Stimulated activated CD4-positive, alpha-beta T cell treated with anti-CD3 and anti-CD28 coated beads, Interleukin-2, amount 100 ng/mL, for 48 hours (primary cell): ENCODE measurements around the gene GCAT.
A peak's percentile ranks its signal among the peaks of the same experiment; 100 is the strongest.

Experiments used
- DNase-seq, 2 donors: peaks; one replicate each; pipeline ENCODE4 v3.0.0-alpha.2; 2020

The GCAT gene

DNA sequence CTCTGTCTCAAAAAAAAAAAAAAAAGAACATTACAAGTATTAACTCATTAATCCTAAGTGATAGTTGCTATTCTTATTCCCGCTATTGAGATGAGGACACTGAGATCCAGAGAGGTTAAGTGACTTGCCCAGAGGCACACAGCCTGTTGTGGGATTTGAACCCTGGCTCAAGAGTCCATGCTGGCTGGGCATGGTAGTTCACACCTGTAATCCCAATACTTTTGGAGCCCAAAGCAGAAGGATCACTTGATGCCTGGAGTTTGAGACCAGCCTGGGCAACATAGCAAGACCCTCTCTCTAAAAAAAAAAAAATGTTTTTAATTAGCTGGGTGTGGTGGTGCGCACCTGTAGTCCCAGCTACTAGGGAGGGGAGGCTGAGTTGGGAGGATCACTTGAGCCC is 4.1 kb downstream of the GCAT start:
- DNase-seq: no peak

DNA sequence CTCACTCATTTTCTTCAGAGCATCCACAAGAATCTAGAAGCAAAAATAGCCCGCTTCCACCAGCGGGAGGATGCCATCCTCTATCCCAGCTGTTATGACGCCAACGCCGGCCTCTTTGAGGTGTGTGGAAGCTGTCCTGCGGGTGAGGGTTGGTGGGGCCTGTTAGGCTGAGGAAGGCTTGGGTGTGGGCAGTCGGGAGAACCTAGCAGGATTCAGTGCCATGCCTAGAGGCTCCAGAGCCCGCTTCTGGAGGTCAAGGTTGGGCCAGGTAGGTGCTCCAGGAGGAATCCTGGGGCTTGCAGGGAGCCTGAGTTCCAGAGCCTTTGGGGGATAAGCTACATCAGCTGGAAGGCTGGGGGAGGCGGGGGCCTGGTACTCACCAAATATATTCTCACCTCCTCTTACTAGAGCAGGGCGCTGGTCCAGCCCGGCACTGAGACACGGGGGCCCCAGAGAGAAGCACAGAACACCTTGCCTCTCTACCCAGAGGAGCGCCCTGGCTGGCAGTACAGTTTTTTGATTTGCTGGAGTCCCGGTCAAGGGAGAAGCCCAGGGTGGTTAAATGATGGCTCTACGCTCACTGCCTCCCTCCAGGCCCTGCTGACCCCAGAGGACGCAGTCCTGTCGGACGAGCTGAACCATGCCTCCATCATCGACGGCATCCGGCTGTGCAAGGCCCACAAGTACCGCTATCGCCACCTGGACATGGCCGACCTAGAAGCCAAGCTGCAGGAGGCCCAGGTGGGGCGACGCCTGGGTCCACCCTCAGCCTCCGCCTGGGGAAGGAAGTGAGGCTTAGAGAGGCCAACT is 5.3 kb downstream of the GCAT start:
- DNase-seq: no peak

DNA sequence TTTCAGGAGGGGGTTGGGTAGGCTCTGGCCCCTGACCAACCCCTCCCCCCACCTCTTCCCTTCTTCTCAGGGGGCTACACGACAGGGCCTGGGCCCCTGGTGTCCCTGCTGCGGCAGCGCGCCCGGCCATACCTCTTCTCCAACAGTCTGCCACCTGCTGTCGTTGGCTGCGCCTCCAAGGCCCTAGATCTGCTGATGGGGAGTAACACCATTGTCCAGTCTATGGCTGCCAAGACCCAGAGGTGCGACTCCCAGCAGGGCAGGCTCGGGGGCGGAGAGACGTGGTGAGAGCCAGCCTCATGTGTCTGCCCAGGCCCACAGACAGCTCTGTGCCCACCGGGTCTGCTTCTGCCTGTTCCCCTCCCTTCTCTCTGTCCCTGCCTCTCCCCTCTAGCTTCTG is 7.9 kb downstream of the GCAT start:
- DNase-seq: no peak

DNA sequence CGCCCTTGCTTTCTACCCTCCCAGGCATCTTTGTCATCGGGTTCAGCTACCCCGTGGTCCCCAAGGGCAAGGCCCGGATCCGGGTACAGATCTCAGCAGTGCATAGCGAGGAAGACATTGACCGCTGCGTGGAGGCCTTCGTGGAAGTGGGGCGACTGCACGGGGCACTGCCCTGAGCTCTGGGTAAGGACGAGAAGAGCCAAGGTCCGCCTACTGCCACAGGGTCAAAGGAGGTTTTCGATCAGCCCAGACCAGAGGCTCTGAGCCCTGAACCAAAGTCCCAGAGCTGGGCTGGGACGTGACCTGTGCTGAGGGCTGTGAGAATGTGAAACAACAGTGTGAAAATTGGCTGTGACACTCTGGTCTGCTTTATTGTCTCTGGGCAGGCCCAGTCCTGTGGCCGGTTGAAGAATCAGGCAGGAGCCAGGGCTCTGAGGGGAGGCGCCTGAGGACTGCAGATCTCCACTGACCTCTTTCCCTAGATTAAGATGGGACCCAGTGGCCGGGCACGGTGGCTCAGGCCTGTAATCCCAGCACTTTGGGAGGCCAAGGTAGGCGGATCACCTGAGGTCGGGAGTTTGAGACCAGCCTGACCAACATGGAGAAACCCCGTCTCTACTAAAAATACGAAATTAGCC is 8.9 kb downstream of the GCAT start:
- DNase-seq: no peak

DNA sequence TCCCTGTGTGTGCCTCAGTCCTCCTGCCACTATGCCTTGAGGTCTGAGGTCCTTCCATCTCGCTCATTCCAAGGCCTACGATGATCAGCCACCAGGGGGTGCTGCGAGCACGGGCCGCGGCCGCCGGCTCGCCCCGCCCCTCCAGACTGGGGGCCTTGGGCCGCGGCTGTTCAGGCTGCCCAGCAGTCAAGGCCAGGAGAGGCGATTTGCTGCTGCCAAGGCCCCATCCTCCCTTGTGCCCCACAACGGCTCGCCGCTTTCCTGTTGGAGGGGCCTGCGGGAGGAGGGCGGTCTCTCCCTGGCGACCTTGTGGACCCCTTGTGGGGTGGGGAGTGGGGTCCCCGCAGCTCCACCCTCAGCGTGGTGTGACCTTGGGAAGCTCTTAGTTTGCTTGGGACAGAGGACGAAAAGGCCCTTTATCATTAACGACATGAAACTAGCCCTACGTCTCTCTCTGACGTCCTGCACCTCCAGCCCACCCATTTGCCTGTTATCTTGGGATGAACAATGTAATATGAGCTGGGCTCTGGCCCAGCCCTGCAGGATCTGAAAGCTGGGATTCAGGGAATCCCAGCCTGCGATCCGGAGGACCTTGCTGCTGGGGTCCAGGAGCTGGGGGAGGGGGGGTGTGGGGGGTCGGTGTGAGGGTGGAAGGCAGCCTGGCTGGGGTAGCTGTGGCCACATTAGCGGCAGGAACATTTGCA is 10.1 kb downstream of the GCAT start:
- DNase-seq: peak; percentile 88 to 92

DNA sequence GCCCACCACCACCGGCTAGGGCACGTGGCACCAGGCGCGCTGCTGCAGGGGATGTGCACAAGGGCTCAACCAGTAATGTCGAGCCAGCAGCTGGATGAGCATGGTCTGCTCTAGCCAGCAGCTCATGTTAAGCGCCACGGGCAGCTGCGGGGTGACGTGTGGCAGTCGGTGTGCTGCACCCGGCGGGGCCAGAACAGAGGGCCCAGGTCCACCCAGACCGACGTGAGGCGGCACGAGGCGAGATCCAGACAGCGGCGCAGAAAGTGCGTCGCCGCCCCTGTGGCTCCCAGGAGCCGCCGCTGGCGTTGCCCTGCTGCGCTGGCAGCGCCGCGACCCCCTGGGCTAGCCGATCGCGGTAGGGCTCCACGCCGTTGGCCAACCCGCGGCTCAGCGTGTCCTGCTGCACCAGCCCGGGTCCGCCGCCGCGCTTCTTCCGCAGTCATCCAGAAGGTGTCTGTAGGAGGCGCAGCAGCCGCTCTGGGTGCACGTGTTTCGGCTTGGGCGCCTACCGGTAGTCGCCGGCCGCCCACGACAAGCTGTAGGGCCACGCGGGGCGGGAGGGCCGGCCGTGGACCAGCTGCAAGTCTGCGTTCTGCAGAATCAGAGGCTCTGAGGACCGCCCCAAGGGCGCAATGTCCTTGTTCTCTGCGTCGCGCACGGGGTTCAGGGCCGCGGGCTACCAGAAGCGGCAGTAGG is 10.8 kb downstream of the GCAT start:
- DNase-seq: peak; percentile 53 to 56

DNA sequence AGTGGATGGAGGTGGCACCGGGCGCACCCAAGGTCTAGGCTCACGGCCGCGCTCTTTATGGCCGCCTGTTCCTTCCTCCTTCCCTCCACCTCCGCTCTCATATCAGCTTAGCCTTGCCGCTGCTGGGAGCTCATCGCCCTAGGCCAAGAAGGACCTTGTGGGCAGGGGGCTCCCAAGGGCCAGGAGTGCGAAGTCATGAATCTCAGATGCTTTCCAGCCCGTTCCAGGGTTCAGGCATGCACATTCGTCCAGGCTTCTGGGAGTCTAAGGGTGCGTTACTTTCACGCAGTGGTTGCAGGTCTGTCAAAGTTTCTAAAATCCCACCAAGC is 11.3 kb downstream of the GCAT start:
- DNase-seq: no peak

DNA sequence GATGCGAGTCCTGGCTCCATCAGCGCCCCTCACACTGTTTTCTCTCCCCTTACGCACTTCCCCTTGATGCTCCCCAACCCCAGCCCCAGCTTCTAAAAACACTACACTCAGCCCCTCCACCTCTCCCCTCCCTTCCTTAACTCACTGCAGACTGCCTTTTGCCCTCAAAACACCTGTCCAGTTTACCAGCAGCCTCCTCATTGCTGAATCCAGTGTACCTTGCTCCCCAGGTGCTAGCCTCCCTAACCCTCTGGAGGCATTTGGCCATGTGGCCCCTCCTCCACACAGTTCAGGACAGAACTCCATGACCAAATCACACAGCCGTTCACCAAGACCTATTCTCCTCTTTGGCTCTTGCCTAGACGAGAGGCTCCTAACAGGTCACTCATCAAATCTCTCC is 12.6 kb downstream of the GCAT start:
- DNase-seq: no peak

DNA sequence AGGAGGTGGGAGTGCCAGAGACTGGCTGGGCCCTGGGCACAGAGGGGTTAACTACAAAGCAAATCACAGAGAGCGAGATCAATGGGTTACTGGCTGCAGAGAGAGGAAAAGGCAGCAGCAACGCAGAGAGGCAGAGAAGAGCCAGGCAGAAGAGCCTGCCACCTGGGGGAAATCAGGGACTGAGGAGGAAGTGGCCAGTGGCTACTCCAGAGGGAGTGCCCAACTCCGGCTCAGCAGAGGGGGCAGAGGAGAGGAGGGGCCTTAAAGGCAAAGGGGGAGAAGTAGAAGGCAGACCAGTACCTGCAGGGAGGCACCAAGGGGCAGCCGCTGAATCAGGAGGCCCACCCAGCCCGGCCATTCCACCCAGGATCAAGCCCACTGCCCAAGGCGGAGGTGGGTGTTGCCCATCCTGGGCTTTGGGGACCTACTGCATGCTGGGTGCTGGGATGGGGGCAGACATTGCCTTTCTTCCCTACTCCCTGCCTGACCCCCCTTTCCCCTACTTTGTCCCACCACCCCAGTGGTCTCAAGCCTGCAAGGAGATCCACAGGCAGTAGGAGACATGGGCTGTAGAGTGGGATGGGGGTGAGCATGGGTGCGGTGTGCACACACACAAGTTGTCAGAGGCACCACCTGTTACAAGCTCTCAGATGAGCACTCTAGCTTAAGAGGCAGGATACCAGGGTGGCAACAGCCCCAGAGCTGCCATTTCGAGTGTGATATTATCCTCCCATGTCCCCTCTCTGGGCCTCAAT is 14.5 kb downstream of the GCAT start:
- no peak for DNase-seq

DNA sequence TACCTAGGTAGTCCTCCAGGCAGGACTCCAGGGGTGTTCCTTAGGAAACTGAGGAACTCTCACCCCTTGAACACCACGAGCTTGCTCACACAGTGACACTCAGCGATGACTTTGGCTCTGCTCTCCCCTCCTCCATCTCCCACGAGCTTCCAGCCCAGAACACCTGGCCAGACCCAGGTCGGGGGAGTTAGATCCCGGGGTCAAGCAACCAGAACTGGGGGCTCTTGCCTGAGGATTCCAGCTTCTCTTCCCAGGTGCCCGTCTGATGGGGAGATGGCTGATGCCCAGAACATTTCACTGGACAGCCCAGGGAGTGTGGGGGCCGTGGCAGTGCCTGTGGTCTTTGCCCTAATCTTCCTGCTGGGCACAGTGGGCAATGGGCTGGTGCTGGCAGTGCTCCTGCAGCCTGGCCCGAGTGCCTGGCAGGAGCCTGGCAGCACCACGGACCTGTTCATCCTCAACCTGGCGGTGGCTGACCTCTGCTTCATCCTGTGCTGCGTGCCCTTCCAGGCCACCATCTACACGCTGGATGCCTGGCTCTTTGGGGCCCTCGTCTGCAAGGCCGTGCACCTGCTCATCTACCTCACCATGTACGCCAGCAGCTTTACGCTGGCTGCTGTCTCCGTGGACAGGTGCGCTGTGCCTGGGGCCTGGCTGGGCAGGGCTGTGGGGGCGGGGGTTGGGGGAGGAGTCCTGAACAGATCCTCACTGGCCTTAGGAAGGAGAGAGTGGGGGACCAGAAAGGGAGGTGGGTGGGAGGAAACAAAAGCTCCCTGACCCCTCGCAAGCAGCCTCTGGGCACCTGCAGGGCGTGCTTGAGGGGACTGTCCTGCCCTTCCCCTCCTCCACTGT is 15.6 kb downstream of the GCAT start, which contains the start of gene GALR3:
GALR3 (plus strand) TSS at position 249 of the 852 bp plus-strand sequence; CDS start at position 274, 25 bp downstream.
- no peak for DNase-seq

DNA sequence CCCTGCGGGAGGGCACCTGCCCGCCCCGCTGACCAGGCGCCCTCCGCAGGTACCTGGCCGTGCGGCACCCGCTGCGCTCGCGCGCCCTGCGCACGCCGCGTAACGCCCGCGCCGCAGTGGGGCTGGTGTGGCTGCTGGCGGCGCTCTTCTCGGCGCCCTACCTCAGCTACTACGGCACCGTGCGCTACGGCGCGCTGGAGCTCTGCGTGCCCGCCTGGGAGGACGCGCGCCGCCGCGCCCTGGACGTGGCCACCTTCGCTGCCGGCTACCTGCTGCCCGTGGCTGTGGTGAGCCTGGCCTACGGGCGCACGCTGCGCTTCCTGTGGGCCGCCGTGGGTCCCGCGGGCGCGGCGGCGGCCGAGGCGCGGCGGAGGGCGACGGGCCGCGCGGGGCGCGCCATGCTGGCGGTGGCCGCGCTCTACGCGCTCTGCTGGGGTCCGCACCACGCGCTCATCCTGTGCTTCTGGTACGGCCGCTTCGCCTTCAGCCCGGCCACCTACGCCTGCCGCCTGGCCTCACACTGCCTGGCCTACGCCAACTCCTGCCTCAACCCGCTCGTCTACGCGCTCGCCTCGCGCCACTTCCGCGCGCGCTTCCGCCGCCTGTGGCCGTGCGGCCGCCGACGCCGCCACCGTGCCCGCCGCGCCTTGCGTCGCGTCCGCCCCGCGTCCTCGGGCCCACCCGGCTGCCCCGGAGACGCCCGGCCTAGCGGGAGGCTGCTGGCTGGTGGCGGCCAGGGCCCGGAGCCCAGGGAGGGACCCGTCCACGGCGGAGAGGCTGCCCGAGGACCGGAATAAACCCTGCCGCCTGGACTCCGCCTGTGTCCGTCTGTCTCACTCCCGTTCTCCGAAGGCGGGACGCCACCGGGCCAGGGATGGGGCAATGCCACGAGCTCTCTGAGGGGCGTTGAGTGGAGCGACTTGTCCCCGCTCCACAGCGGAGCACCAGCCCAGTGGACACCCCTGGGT is 17.2 kb downstream of the GCAT start:
- DNase-seq: no peak

DNA sequence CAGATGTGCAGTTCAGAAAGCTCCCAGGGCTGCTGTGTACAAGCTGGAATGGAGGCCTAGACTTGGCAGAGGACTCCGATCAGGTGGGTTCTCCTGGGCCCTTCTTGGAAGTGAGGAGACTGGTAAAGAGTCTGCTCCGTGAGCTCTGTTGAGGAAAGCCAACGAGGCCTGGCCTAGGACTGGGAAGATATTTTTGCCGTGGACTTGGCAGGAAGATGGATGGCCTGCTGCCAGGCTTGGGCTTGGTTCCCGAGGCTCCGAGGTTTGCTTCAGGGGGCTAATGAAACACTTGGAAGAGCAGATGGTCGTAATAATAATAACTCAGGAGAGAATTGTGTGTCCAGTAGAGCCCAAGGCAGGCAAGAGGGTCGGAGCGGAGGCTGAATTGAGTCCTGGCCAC is 19.3 kb downstream of the GCAT start:
- DNase-seq: no peak

DNA sequence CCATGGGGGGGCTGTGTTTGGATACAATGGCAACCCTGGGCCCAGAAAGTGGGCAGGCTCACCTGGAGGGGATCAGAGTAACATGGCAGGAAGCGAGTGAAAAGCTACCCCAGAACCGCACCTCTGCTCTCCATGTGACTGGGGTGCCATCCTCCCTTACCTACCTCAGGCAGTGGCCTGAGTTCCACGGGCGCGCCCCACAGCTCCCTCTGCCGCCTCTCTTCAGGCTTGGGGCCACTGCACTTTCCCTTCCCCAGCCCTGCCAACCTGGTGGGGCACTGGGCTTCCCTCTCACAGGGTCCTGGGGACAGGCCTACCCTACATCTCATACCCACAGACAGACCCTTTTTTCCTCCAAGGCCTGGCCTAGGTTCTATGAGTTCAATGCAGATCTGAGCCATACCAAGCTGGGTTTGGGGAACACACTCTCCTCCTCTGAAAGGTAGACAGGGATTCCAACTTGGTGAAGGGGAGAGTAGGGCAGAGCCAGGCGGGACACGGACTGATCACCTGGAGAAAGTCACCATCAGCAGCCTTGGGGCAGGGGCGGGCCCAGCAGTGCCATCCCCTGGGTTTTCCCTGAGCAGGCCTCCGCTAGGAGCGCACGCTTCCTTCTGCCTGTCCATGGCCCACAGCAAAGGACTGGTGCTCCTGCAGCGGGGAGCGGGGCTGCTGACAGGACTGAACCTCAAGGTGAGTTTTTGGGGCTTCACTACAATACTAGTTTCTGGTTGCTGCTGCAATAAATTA is 22.5 kb downstream of the GCAT start:
- DNase-seq: no peak

DNA sequence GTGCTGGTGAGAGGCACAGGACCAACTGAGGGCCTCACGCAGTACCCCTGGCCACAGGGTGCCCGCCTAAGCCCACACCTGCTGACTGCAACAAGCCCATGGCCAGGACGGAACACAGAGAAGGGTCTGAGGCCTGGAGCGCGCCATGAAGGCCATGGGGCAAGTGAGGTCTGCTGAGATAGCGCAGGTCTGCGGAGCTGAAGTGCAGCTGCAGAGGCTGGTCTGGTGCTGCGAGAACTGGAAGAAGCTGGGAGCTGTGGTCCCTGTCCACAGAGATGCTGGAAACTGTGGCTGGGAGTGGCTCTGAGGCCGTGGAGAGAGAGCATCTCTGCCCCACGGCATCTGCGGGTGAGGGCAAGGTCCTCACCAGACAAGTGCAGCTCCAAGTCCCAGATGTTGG is 23.7 kb downstream of the GCAT start:
- DNase-seq: no peak

DNA sequence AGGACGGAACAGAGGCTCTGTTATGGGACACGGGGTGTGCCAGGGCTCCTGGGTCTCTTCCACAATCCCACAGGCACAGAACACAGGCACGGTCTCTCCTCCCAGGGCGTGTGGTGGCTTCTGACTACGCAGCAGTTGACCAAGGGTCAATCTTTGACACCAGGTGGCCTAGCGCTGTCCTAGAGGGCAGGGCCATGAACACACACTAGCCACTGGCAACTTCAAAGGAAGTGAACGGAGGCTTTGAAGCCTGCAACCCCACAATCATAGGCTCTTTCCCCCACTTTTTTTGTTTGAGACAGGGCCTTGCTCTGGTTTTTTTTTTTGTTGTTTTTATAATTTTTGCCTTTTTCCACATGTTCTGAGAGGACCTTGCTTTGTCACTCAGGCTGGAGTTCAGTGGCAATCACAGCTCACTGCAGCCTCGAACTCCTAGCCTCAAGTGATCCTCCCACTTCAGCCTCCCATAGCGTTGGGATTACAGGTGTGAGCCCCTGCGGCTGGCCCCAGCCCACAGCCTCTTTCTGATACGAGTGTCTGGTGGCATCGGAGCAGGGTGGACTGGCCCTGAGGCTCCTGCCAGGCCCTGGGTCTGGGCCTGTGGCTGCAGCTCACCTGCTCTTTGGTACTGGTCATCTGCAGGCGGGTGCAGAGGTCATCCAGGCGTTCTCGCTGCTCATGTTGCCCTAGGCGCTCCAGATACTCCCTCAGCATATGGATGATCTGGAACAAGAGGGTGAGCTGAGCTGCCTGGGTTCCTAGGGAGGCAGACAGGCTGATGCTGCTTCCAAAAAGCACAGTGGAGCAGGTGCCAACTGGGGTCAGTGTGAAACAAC is 24.5 kb downstream of the GCAT start:
- DNase-seq: no peak

DNA sequence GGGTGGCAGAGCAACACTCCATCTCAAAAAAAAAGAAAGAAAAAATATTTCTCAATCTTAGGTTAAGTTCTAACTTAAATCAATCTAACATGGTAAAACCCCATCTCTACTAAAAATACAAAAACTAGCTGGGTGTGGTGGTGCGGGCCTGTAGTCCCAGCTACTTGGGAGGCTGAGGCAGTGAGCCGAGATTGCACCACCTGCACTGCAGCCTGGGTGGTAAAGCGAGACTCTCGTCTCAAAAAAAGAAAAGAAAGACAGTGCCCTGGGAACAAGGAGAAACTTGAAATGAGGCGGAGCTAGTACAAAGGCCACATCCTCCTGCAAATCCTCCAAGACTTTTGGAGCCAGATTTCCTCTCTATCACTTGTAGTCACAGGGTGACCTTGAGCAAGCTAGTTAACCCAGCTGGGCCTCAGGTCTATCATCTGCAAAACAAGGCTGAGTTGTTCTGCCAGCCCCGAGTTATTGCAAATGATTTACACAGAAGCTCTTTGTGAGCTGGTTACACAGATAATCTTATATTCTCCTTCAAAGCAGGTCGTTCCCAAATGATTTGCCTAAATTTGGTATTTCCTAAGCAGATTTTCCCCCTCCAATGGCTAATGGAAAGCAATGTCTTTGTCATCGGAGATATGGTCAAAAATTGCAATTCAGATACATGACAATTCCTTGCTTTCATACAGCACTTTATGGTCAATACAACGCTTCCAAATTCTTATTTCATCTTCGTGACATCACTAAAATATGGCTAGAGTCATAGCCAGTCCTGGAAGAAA is 34.5 kb downstream of the GCAT start:
- DNase-seq: no peak

DNA sequence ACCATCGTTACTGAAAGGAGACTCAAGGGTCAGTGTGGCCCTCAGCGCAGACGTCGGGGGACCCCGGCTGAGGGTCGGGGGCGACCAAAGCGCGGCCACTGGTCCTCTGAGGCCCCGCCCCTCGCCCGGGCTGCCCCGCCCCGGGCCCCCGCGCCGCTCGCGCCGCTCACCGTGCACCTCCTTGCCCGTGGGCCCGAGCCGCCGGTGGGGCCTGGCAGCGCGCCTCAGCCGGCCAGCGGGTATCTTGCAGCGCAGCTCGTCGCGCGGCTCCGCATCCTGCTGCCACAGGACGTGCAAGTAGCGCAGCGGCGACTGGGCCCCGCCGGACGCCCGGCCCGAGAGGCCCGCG is 36.0 kb downstream of the GCAT start:
- DNase-seq: peak; percentile 37 to 41

DNA sequence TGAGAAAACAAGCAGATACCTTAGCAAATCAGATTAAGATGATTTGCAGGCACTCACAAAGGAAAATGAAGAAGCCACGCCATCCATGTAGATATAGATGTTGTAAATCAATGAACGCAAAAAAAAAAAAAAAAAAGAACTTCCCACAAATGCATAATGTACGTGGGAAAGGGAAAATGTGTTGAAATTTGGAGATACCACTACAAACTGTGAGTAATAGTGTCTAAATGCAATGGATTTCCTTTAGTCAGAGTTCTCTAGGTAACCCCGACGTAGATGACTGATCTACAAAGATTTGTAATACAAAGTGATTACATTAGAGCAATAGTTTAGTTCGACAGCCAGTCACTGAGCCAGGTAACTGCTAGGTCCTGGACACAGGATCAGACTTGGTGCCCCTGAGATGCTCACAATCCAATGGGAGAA is 37.2 kb downstream of the GCAT start:
- no peak for DNase-seq
